Natural killer cell (primary cell): ENCODE data around the gene NANOS2. TPM values are rescaled to one million over a fixed set of nuclear protein-coding genes. Genes with fewer than 3 reads are reported as not detected.

ENCODE experiments used
- ATAC-seq, 3 donors: fragments of 150-1000 bp in 2 of 3; fragments of 200-7000 bp in 1 of 3; cut with Tn5 transposase; 1 replicate in 1 of 3; 2 replicates in 2 of 3; pipeline ENCODE4 v1.10.0; 2021; ENCODE audit warnings: mild to moderate bottlenecking in 2 of 3, moderate library complexity in 2 of 3
- DNase-seq, 2 donors: peaks; one replicate each; pipeline versions ENCODE4 v3.0.0 to v3.0.0-alpha.2; 2013 to 2021; ENCODE audit warnings: mixed read lengths in 1 of 2
- H3K27ac ChIP-seq: one replicate; pipeline ENCODE4 v1.5.1; 2013; ENCODE audit warnings: mild to moderate bottlenecking, low read length
- H3K27me3 ChIP-seq: one replicate; pipeline ENCODE4 v1.6.1; 2013; ENCODE audit warnings: low read length; ENCODE audit not compliant: control insufficient read depth, insufficient read depth
- H3K36me3 ChIP-seq: one replicate; pipeline ENCODE4 v1.6.1; 2013; ENCODE audit warnings: low read length; ENCODE audit not compliant: control insufficient read depth, insufficient read depth
- H3K4me1 ChIP-seq: one replicate; pipeline ENCODE4 v1.6.1; 2013; ENCODE audit warnings: low read length; ENCODE audit not compliant: control insufficient read depth, insufficient read depth
- H3K4me3 ChIP-seq: one replicate; pipeline ENCODE4 v1.5.1; 2013; ENCODE audit warnings: low read length
- H3K9me3 ChIP-seq: one replicate; pipeline ENCODE4 v1.6.1; 2013; ENCODE audit warnings: low read length; ENCODE audit not compliant: control insufficient read depth, insufficient read depth
- H3K27ac Mint-ChIP-seq, 2 donors: one replicate each; pipeline ENCODE4 v1.8.0; 2022; ENCODE audit warnings: mild to moderate bottlenecking in 2 of 2, mixed read lengths in 2 of 2, moderate library complexity in 1 of 2
- H3K27me3 Mint-ChIP-seq, 2 donors: one replicate each; pipeline ENCODE4 v1.8.0; 2022; ENCODE audit warnings: low read depth in 2 of 2, mixed read lengths in 2 of 2
- H3K36me3 Mint-ChIP-seq: one replicate; pipeline ENCODE4 v1.8.0; 2022; ENCODE audit warnings: mixed read lengths
- H3K4me1 Mint-ChIP-seq, 2 donors: one replicate each; pipeline ENCODE4 v1.8.0; 2022; ENCODE audit warnings: mixed read lengths in 2 of 2
- H3K4me3 Mint-ChIP-seq: one replicate; pipeline ENCODE4 v1.8.0; 2022; ENCODE audit warnings: mild to moderate bottlenecking, moderate library complexity, mixed read lengths
- H3K9me3 Mint-ChIP-seq, 2 donors: one replicate each; pipeline ENCODE4 v1.8.0; 2022; ENCODE audit warnings: mixed read lengths in 2 of 2
- WGBS: methylation state at CpG from one replicate; pipeline ENCODE4 v1.1.7; 2013; ENCODE audit warnings: missing lambda C conversion rate; ENCODE audit not compliant: insufficient coverage; 5-methylcytosine and 5-hydroxymethylcytosine counted together
- intact Hi-C: fragments of 100-400 bp; cut with micrococcal nuclease; formaldehyde crosslinking; loops from one replicate; pipeline ENCODE4 v1.14.2; 2022
- total RNA-seq, 4 donors: library from RNA; stranded (reverse); fragments of 120-200 nt in 1 of 4; gene quantifications; one replicate each; pipeline versions ENCODE4 v1.2.3 to v1.2.4, GENCODE V29; 2013 to 2022
- TF ChIP-seq, protein P1 (sequence below): fragments of 200-600 bp; IDR thresholded peaks from one replicate; pipeline ENCODE4 v1.8.0; 2022; ENCODE audit warnings: antibody characterized with exemption

Gene NANOS2
- total RNA-seq, 3 donors from 2014 or later (not counting 1 experiment from before 2014, with no cell fraction given) = not detected

DNA sequence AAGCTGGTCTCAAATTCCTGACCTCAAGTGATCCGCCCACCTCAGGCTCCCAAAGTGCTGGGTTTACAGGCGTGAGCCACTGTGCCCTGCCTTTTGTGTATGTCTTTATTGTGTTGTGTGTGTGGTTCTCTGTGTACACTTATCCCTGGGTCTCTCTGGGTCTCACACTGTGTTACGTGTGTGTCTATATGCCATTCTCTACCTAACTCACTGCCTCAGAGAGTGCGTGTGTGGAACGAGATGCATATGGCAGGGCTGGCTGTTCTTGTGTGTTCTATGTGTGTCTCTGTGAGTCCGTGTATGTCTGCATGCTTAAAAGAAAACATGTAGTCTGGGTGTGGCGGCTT is 40.0 kb downstream of the NANOS2 start:
- no peak overlapping the region for H3K4me3 ChIP-seq
- intact Hi-C loops = no loop called here
- DNase-seq (no peak), ATAC-seq (no peak)
- Mint-ChIP-seq H3K4me3 (no peak overlapping the region), H3K4me1 (peaks cover 0 to 19% of the 10 kb centered on the region in 2 donors), H3K9me3 (no peaks in the 10 kb centered on the region), H3K27ac (no peak overlapping the region), H3K36me3 (no peaks in the 10 kb centered on the region), H3K27me3 (peaks cover 0 to 23% of the 10 kb centered on the region in 2 donors)
- no peaks in the 10 kb centered on the region for H3K36me3 ChIP-seq
- TF ChIP-seq, protein P1, sequence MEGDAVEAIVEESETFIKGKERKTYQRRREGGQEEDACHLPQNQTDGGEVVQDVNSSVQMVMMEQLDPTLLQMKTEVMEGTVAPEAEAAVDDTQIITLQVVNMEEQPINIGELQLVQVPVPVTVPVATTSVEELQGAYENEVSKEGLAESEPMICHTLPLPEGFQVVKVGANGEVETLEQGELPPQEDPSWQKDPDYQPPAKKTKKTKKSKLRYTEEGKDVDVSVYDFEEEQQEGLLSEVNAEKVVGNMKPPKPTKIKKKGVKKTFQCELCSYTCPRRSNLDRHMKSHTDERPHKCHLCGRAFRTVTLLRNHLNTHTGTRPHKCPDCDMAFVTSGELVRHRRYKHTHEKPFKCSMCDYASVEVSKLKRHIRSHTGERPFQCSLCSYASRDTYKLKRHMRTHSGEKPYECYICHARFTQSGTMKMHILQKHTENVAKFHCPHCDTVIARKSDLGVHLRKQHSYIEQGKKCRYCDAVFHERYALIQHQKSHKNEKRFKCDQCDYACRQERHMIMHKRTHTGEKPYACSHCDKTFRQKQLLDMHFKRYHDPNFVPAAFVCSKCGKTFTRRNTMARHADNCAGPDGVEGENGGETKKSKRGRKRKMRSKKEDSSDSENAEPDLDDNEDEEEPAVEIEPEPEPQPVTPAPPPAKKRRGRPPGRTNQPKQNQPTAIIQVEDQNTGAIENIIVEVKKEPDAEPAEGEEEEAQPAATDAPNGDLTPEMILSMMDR = no peak
- H3K9me3 ChIP-seq = no peaks in the 10 kb centered on the region
- peaks cover 15% of the 10 kb centered on the region for H3K4me1 ChIP-seq
- 94% methylated on average over 7 of the region's 7 CpGs for WGBS
- no peak overlapping the region for H3K27ac ChIP-seq
- no peaks in the 10 kb centered on the region for H3K27me3 ChIP-seq

DNA sequence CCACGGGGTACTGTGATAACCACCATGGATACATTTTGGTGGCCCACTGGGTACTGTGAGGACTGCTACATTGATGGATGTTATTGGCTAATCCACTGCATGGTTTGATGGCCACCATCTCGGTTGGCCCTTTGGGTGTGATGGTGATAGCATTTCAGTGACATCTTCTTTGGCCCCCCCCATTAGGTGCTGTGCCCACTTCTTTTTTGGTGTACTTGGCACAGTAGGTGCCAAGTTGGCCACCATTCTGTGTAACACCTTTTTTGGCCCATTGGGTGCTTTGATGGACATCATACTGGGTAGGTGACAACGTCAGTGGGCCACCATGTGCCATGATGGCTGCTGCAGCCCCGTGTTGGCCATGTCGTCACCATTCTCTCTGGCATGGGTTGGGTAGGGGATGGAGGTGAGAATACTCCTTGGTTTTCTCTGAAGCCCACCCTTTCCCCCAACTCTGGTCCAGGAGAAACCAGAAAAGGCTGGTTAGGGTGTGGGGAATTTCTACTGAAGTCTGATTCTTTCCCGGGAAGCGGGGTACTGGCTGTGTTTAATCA is 41.3 kb downstream of the NANOS2 start:
- ATAC-seq (no peak), DNase-seq (no peak)
- TF ChIP-seq, protein P1 = no peak
- H3K4me1 ChIP-seq = peaks cover 15% of the 10 kb centered on the region
- Mint-ChIP-seq H3K36me3 (no peaks in the 10 kb centered on the region), H3K27me3 (peaks cover 0 to 16% of the 10 kb centered on the region in 2 donors), H3K27ac (no peak overlapping the region), H3K4me1 (peaks cover 0 to 14% of the 10 kb centered on the region in 2 donors), H3K4me3 (no peak overlapping the region), H3K9me3 (no peaks in the 10 kb centered on the region)
- no peaks in the 10 kb centered on the region for H3K9me3 ChIP-seq
- no peaks in the 10 kb centered on the region for H3K27me3 ChIP-seq
- no peaks in the 10 kb centered on the region for H3K36me3 ChIP-seq
- WGBS = 87% methylated on average over 5 of the region's 7 CpGs
- no peak overlapping the region for H3K27ac ChIP-seq
- intact Hi-C loops = no loop called here
- H3K4me3 ChIP-seq = no peak overlapping the region

DNA sequence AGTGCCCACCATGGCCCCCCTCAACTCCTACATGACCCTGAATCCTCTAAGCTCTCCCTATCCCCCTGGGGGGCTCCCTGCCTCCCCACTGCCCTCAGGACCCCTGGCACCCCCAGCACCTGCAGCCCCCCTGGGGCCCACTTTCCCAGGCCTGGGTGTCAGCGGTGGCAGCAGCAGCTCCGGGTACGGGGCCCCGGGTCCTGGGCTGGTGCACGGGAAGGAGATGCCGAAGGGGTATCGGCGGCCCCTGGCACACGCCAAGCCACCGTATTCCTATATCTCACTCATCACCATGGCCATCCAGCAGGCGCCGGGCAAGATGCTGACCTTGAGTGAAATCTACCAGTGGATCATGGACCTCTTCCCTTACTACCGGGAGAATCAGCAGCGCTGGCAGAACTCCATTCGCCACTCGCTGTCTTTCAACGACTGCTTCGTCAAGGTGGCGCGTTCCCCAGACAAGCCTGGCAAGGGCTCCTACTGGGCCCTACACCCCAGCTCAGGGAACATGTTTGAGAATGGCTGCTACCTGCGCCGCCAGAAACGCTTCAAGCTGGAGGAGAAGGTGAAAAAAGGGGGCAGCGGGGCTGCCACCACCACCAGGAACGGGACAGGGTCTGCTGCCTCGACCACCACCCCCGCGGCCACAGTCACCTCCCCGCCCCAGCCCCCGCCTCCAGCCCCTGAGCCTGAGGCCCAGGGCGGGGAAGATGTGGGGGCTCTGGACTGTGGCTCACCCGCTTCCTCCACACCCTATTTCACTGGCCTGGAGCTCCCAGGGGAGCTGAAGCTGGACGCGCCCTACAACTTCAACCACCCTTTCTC is 42.3 kb downstream of the NANOS2 start:
- Histone ChIP-seq H3K4me3 (no peak overlapping the region), H3K36me3 (no peaks in the 10 kb centered on the region), H3K27me3 (no peaks in the 10 kb centered on the region), H3K27ac (no peak overlapping the region), H3K4me1 (peaks cover 13% of the 10 kb centered on the region), H3K9me3 (no peaks in the 10 kb centered on the region)
- Mint-ChIP-seq H3K27ac (no peak overlapping the region), H3K4me3 (no peak overlapping the region), H3K4me1 (peaks cover 0 to 12% of the 10 kb centered on the region in 2 donors), H3K36me3 (no peaks in the 10 kb centered on the region), H3K9me3 (no peaks in the 10 kb centered on the region), H3K27me3 (peaks cover 0 to 14% of the 10 kb centered on the region in 2 donors)
- DNase-seq = no peak
- TF ChIP-seq, protein P1 = no peak
- 95% methylated on average over 34 of the region's 34 CpGs for WGBS
- intact Hi-C loops = no loop called here
- ATAC-seq = no peak
